ENCODE data around the gene PTPRD. TPM values are rescaled to one million over a fixed set of nuclear protein-coding genes. Genes with fewer than 3 reads are reported as not detected.

Gene PTPRD
- total and polyA plus RNA-seq, 2 donors (not counting 1 experiment from before 2014, with no cell fraction given), result not detected

GRCh38 chr9:8817335-8817734, 1795.5 kb downstream of the PTPRD start:
- Histone ChIP-seq H3K9me3 (ENCODE audit: control extremely low read depth in 1 of 3, control insufficient read depth in 2 of 3, insufficient read depth in 1 of 3, low read length in 2 of 3) (no peaks in the 10 kb centered on the region), H3K4me1 (ENCODE audit: control insufficient read depth in 2 of 2, insufficient read depth in 2 of 2, low read length in 2 of 2) (no peaks in the 10 kb centered on the region), H3K79me2 (ENCODE audit: control insufficient read depth, insufficient read depth, low read length) (no peaks in the 10 kb centered on the region), H3K36me3 (replicated peaks in 1 of 2; ENCODE audit: control extremely low read depth in 1 of 2, control insufficient read depth in 1 of 2, extremely low read depth in 1 of 2, insufficient read depth in 2 of 2, low read length in 1 of 2) (no peaks in the 10 kb centered on the region), H2AFZ (ENCODE audit: insufficient read depth, low read depth, low read length, poor library complexity, severe bottlenecking) (no peak overlapping the region), H3K4me3 (ENCODE audit: control extremely low read depth in 1 of 5, extremely low read depth in 1 of 5, insufficient read depth in 1 of 5, low read depth in 2 of 5, low read length in 4 of 5) (no peak overlapping the region), H4K20me1 (ENCODE audit: control insufficient read depth, insufficient read depth, low read length, poor library complexity, severe bottlenecking) (no peaks in the 10 kb centered on the region), H3K4me2 (replicated peaks; ENCODE audit: low read depth, low read length, poor library complexity, severe bottlenecking) (no peak overlapping the region), H3K27ac (ENCODE audit: low read length in 2 of 2) (no peak overlapping the region), H3K9ac (ENCODE audit: low read length) (no peak overlapping the region), H3K27me3 (replicated peaks in 1 of 4; ENCODE audit: control extremely low read depth in 1 of 4, control insufficient read depth in 3 of 4, insufficient read depth in 4 of 4, low read length in 3 of 4) (no peaks in the 10 kb centered on the region)
- ChIA-PET CTCF (interaction anchor here (0.6 kb wide), 1 partner anchor 11 kb away, joined by 3 read pairs; no protein-coding TSS in a partner anchor), POLR2A (no interaction called here)
- Mint-ChIP-seq H3K4me3 (no peak overlapping the region), H3K27me3 (no peaks in the 10 kb centered on the region), H3K9me3 (ENCODE audit: insufficient read depth) (no peaks in the 10 kb centered on the region), H3K27ac (no peak overlapping the region), H3K4me1 (no peaks in the 10 kb centered on the region)
- ATAC-seq (ENCODE audit: low read depth), result no peak
- TF ChIP-seq, protein P1, sequence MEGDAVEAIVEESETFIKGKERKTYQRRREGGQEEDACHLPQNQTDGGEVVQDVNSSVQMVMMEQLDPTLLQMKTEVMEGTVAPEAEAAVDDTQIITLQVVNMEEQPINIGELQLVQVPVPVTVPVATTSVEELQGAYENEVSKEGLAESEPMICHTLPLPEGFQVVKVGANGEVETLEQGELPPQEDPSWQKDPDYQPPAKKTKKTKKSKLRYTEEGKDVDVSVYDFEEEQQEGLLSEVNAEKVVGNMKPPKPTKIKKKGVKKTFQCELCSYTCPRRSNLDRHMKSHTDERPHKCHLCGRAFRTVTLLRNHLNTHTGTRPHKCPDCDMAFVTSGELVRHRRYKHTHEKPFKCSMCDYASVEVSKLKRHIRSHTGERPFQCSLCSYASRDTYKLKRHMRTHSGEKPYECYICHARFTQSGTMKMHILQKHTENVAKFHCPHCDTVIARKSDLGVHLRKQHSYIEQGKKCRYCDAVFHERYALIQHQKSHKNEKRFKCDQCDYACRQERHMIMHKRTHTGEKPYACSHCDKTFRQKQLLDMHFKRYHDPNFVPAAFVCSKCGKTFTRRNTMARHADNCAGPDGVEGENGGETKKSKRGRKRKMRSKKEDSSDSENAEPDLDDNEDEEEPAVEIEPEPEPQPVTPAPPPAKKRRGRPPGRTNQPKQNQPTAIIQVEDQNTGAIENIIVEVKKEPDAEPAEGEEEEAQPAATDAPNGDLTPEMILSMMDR (IDR thresholded peaks at IDR 0.05), result no peak
- no peak for TF ChIP-seq EZH2 (IDR thresholded peaks at IDR 0.05; ENCODE audit: borderline replicate concordance, insufficient read depth, low read depth, low read length, poor library complexity, severe bottlenecking)
- no peak for DNase-seq
- intact Hi-C loops (cut with micrococcal nuclease), result no loop called here

DNA sequence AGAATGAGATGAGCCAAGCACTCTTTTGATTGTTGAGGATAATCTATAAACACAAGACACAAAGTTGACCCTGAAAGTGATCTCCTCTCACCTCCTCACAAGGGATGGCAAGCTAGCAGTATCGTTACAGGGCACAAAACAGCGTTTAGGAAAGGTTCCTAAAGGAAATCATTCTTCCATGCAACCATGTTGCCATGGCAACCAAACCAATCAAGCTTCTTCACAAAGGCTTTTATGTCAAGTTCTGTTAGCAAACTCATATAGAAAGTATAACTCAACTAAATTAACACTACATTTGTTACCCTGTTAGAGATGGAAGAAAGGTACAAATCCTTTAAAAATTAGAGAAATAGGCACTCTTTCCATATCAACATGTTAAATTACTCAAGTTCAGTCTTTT, 1796.4 kb downstream of the PTPRD start:
- H3K27ac Mint-ChIP-seq, result no peak overlapping the region
- POLR2A ChIA-PET, result no interaction called here
- no peaks in the 10 kb centered on the region for H4K20me1 ChIP-seq (ENCODE audit: control insufficient read depth, insufficient read depth, low read length, poor library complexity, severe bottlenecking)

More for the DNA sequence above, 1796.4 kb downstream of the PTPRD start:
- H3K9me3 ChIP-seq (ENCODE audit: control extremely low read depth in 1 of 3, control insufficient read depth in 2 of 3, insufficient read depth in 1 of 3, low read length in 2 of 3), result no peaks in the 10 kb centered on the region
- no peak overlapping the region for H3K27ac ChIP-seq (ENCODE audit: low read length in 2 of 2)
- intact Hi-C loops (cut with micrococcal nuclease), result no loop called here
- DNase-seq, result no peak
- no peak overlapping the region for H3K9ac ChIP-seq (ENCODE audit: low read length)
- Mint-ChIP-seq H3K27me3 (no peaks in the 10 kb centered on the region), H3K4me3 (no peak overlapping the region), H3K4me1 (no peaks in the 10 kb centered on the region), H3K9me3 (ENCODE audit: insufficient read depth) (no peaks in the 10 kb centered on the region)
- no peaks in the 10 kb centered on the region for H3K36me3 ChIP-seq (replicated peaks in 1 of 2; ENCODE audit: control extremely low read depth in 1 of 2, control insufficient read depth in 1 of 2, extremely low read depth in 1 of 2, insufficient read depth in 2 of 2, low read length in 1 of 2)
- CTCF ChIA-PET, result no interaction called here
- H3K4me1 ChIP-seq (ENCODE audit: control insufficient read depth in 2 of 2, insufficient read depth in 2 of 2, low read length in 2 of 2), result no peaks in the 10 kb centered on the region
- H2AFZ ChIP-seq (ENCODE audit: insufficient read depth, low read depth, low read length, poor library complexity, severe bottlenecking), result no peak overlapping the region
- no peak for ATAC-seq (ENCODE audit: low read depth)
- H3K27me3 ChIP-seq (replicated peaks in 1 of 4; ENCODE audit: control extremely low read depth in 1 of 4, control insufficient read depth in 3 of 4, insufficient read depth in 4 of 4, low read length in 3 of 4), result no peaks in the 10 kb centered on the region
- WGBS (ENCODE audit: insufficient coverage), result 30% methylated on average over 2 of the region's 2 CpGs
- TF ChIP-seq EZH2 (IDR thresholded peaks at IDR 0.05; ENCODE audit: borderline replicate concordance, insufficient read depth, low read depth, low read length, poor library complexity, severe bottlenecking), result no peak
- TF ChIP-seq, protein P1 (IDR thresholded peaks at IDR 0.05), result no peak
- H3K79me2 ChIP-seq (ENCODE audit: control insufficient read depth, insufficient read depth, low read length), result no peaks in the 10 kb centered on the region
- no peak overlapping the region for H3K4me3 ChIP-seq (ENCODE audit: control extremely low read depth in 1 of 5, extremely low read depth in 1 of 5, insufficient read depth in 1 of 5, low read depth in 2 of 5, low read length in 4 of 5)
- no peak overlapping the region for H3K4me2 ChIP-seq (replicated peaks; ENCODE audit: low read depth, low read length, poor library complexity, severe bottlenecking)

All from B cell (primary cell).